ENCODE results near the gene NPEPL1.

NPEPL1 gene

GRCh38 chr20:58701431-58702160 lies 9.0 kb downstream of the NPEPL1 start:
- no peak for DNase-seq (ENCODE audit: low spot score)

- no peak for DNase-seq (ENCODE audit: low spot score)
Measured at GRCh38 chr20:58702161-58702510, 9.5 kb downstream of the NPEPL1 start.

- no peak for DNase-seq (ENCODE audit: low spot score)
Measured at GRCh38 chr20:58702859-58703648, 10.5 kb downstream of the NPEPL1 start.

GRCh38 chr20:58703765-58704371 lies 11.3 kb downstream of the NPEPL1 start:
- no peak for DNase-seq (ENCODE audit: low spot score)

GRCh38 chr20:58705208-58705926 lies 12.8 kb downstream of the NPEPL1 start:
- no peak for DNase-seq (ENCODE audit: low spot score)

GRCh38 chr20:58706150-58706892 lies 13.7 kb downstream of the NPEPL1 start:
- DNase-seq (ENCODE audit: low spot score) = no peak

GRCh38 chr20:58706975-58707681 lies 14.5 kb downstream of the NPEPL1 start:
- DNase-seq (ENCODE audit: low spot score) = no peak

- no peak for DNase-seq (ENCODE audit: low spot score)
Measured at GRCh38 chr20:58707770-58708169, 15.2 kb downstream of the NPEPL1 start.

GRCh38 chr20:58708246-58708931 lies 15.8 kb downstream of the NPEPL1 start:
- no peak for DNase-seq (ENCODE audit: low spot score)

GRCh38 chr20:58709013-58709702 lies 16.6 kb downstream of the NPEPL1 start:
- DNase-seq (ENCODE audit: low spot score) = no peak

GRCh38 chr20:58709703-58710039 lies 17.1 kb downstream of the NPEPL1 start:
- no peak for DNase-seq (ENCODE audit: low spot score)

- peak; percentile 5 for DNase-seq (ENCODE audit: low spot score)
Measured at GRCh38 chr20:58710481-58711265, 18.1 kb downstream of the NPEPL1 start.

GRCh38 chr20:58711266-58712051 lies 18.9 kb downstream of the NPEPL1 start:
- DNase-seq (ENCODE audit: low spot score) = peak; percentile 4

- DNase-seq (ENCODE audit: low spot score) = peak; percentile 1
Measured at GRCh38 chr20:58712151-58712791, 19.7 kb downstream of the NPEPL1 start.

- DNase-seq (ENCODE audit: low spot score) = peak; percentile 6
Measured at GRCh38 chr20:58712806-58713731, 20.5 kb downstream of the NPEPL1 start.

- DNase-seq (ENCODE audit: low spot score) = peak; percentile 6
Measured at GRCh38 chr20:58713801-58714339, 21.3 kb downstream of the NPEPL1 start.
